ENCODE measurements around the gene PSMG1.

PSMG1 gene

DNA sequence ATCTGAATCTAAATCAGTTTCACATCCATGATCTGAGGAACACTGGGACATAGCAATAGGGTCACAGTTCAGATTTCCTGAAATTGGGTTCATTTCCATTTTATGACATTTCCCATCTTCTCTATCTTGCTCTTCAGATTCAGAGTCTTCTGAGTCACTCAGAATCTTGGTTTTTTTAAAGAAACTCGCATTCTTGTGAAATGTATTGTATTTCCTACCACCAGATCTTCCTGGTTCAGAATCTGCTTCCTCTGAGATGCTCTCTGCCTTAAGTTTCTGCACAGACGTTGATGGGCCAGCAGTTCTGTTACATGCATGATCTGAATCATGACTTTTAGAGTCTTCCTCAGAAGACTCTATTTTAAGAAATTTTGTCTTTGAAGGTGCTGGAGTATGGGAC is 15.5 kb upstream of the PSMG1 start:
- TF ChIP-seq, protein P1, sequence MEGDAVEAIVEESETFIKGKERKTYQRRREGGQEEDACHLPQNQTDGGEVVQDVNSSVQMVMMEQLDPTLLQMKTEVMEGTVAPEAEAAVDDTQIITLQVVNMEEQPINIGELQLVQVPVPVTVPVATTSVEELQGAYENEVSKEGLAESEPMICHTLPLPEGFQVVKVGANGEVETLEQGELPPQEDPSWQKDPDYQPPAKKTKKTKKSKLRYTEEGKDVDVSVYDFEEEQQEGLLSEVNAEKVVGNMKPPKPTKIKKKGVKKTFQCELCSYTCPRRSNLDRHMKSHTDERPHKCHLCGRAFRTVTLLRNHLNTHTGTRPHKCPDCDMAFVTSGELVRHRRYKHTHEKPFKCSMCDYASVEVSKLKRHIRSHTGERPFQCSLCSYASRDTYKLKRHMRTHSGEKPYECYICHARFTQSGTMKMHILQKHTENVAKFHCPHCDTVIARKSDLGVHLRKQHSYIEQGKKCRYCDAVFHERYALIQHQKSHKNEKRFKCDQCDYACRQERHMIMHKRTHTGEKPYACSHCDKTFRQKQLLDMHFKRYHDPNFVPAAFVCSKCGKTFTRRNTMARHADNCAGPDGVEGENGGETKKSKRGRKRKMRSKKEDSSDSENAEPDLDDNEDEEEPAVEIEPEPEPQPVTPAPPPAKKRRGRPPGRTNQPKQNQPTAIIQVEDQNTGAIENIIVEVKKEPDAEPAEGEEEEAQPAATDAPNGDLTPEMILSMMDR (conservative IDR thresholded peaks at IDR 0.05; ENCODE audit: low read depth, low read length): no peak
- DNase-seq (ENCODE audit: low read depth): no peak
- H3K4me3 ChIP-seq (ENCODE audit: low read length): no peak overlapping the region

DNA sequence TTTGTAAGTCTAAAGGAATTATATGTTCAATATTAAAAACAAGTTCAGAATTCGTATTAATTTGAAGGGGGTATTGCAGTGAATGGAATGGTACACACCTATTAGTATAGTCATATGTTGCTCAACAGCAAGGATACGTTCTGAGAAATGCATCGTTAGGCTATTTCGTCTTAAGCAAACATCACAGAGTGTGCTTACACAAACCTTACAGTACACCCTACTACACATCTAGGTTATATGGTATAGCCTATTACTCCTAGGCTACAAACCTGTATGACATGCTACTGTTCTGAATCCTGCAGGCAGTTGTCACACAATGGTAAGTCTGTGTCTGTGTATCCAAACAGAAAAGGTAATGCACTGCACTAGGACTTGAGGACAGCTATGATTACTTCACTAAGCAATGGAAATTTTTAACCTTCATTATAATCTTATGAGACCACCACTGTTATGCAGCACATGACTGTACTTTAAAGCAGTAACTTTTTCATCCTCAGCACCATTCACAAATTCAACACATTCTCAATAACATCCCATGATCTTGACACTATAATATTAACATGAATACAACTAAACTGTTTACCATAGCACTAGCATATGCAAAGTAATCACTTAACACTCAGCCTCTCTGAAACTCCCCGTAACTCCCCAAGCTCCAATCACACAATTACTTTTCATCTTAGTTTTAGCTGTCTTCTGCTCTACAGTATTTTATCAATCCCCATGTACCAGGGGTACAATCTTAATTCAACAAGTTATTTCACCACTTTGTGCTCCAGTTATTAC is 14.4 kb upstream of the PSMG1 start:
- no peak for DNase-seq (ENCODE audit: low read depth)
- no peak overlapping the region for H3K4me3 ChIP-seq (ENCODE audit: low read length)
- TF ChIP-seq, protein P1 (conservative IDR thresholded peaks at IDR 0.05; ENCODE audit: low read depth, low read length): no peak

DNA sequence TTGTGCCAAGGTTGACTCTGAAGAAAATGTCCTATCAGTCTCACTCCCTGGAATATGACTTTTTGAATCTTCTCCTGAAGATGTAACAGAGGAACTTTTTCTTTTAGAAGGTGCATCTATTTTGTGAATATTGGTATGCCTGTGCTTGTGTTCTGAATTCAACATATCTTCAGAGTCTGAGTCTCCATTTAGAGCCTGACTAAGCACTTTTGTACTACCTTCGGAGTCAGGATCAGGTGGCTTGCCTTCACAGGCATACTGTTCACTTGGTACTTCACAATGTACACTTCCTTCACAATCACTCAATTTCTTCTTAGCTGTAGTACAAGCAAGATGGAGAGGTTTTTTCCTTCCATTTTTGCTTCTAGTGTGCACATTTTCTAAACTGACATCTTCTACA is 13.6 kb upstream of the PSMG1 start:
- TF ChIP-seq, protein P1 (conservative IDR thresholded peaks at IDR 0.05; ENCODE audit: low read depth, low read length): no peak
- DNase-seq (ENCODE audit: low read depth): no peak
- no peak overlapping the region for H3K4me3 ChIP-seq (ENCODE audit: low read length)

DNA sequence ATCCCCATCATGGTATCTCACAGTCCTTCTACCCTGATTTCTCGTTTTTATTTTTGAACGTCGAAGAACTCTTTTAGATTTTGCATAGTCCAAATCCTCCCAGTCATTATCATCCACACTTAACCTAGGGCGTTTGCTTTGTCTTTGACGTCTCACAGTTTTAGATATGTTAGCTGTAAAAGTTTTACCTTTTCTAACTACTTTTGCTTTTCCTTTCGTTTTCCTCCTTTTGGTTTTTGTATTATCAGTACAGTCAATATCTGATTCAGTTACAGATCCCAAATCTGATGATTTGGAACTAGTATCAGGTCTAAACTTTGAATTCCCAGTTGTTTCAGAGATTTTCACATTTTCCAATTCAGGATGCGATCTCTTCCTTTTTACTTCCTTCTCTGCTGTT is 13.1 kb upstream of the PSMG1 start:
- no peak overlapping the region for H3K4me3 ChIP-seq (ENCODE audit: low read length)
- DNase-seq (ENCODE audit: low read depth): no peak
- TF ChIP-seq, protein P1 (conservative IDR thresholded peaks at IDR 0.05; ENCODE audit: low read depth, low read length): no peak

DNA sequence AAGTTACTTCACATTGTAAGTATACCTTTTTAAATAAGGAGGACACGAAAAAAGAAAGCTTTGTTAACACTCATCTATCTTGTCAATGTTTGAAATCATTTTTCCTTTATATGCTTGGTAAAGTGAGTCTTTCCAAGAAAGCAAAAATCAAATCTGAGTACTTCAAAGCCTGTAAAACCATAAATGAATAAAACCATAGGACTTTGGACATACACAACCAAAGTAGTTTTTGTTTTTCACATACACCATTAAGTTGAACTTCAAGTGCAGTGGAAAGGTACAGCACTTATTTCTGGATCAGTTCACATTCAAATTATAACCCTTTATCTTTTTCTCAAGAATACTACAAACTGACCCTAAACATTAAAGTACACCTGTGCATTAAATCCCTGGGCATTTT is 10.1 kb upstream of the PSMG1 start:
- TF ChIP-seq, protein P1 (conservative IDR thresholded peaks at IDR 0.05; ENCODE audit: low read depth, low read length): no peak
- DNase-seq (ENCODE audit: low read depth): no peak
- no peak overlapping the region for H3K4me3 ChIP-seq (ENCODE audit: low read length)

DNA sequence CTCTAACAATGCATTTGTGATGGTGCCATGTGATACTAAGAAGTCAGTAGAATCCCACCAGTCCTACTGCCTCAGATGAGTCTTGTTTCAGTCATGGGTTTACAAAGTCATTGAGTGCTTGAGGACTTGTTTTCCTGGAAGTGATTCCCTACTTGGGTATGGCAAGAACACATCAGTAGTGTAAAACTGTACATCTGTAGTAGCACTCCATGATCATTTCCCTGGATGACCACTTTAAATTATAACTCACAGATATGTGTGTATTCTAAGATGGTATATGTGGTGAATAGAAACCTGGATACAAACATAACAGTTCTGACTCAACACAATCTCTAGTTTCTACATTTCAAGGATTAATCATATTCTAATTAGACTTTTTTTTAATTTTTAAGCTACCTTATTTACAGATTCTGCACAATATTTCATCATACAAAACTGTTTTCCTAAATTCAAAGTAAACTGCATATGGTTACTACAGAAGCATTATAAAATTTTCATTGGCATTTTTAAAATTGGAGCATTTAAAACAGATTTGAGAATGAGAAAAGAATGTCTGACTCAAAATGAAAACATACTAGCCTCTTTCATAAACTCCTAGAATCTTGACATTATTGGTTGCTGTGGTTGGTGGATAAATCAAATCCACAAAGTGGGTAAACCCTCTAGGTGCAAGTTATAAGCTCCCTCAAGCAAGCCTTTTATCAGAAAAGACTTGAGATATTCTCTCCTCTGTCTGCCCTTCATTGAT is 6.8 kb upstream of the PSMG1 start:
- no peak for DNase-seq (ENCODE audit: low read depth)
- TF ChIP-seq, protein P1 (conservative IDR thresholded peaks at IDR 0.05; ENCODE audit: low read depth, low read length): no peak
- H3K4me3 ChIP-seq (ENCODE audit: low read length): no peak overlapping the region

Data from retinal pigment epithelial cell (primary cell).